ENCODE measurements around the gene APRT. TPM values are rescaled to one million over a fixed set of nuclear protein-coding genes. Genes with fewer than 3 reads are reported as not detected.

Gene APRT
- polyA plus RNA-seq, 3 donors = 123 to 307 (median 233) TPM

- Mint-ChIP-seq H3K9me3 (no peaks in the 10 kb centered on the region), H3K27ac (peak overlapping the region in 5 of 7 donors; percentile 10 to 90 (median 80)), H3K27me3 (ENCODE audit: low read depth in 3 of 3) (peaks cover 0 to 2% (median 2%) of the 10 kb centered on the region in 3 donors), H3K36me3 (peaks cover 39 to 62% of the 10 kb centered on the region in 2 donors), H3K4me3 (peak overlapping the region in 1 of 2 donors; percentile 42), H3K4me1 (peaks cover 20% of the 10 kb centered on the region)
- peak in 2 of 3 donors; percentile 36 to 52 for DNase-seq
- Histone ChIP-seq H2AFZ (ENCODE audit: insufficient read depth, low read depth, low read length, poor library complexity, severe bottlenecking) (no peak overlapping the region), H3K9ac (ENCODE audit: insufficient read depth, low read length, poor library complexity, severe bottlenecking) (no peak overlapping the region), H3K4me2 (replicated peaks; ENCODE audit: extremely low read depth, low read length, poor library complexity, severe bottlenecking) (no peak overlapping the region), H3K4me3 (replicated peaks in 1 of 3; ENCODE audit: low read depth in 2 of 3, low read length in 3 of 3) (no peak overlapping the region), H3K9me3 (replicated peaks in 1 of 2; ENCODE audit: control insufficient read depth in 1 of 2, insufficient read depth in 1 of 2, low read length in 2 of 2) (no peaks in the 10 kb centered on the region), H3K27me3 (ENCODE audit: control insufficient read depth in 2 of 2, insufficient read depth in 2 of 2, low read length in 2 of 2) (no peaks in the 10 kb centered on the region), H3K4me1 (ENCODE audit: control insufficient read depth in 1 of 2, insufficient read depth in 2 of 2, low read length in 2 of 2) (peaks cover 24 to 27% of the 10 kb centered on the region in 2 donors), H4K20me1 (ENCODE audit: insufficient read depth, low read length) (peaks cover 63% of the 10 kb centered on the region), H3K36me3 (replicated peaks in 1 of 2; ENCODE audit: control insufficient read depth in 1 of 2, insufficient read depth in 2 of 2, low read length in 2 of 2) (peaks cover 48 to 59% of the 10 kb centered on the region in 2 donors), H3K79me2 (ENCODE audit: insufficient read depth, low read length) (no peaks in the 10 kb centered on the region), H3K27ac (ENCODE audit: low read depth in 1 of 2, low read length in 2 of 2) (no peak overlapping the region)
- TF ChIP-seq CTCF (IDR thresholded peaks at IDR 0.05) = no peak
- 75% methylated on average over 28 of the region's 30 CpGs for WGBS (ENCODE audit: insufficient coverage)
- intact Hi-C loops (cut with micrococcal nuclease) = no loop called here
These were observed 29.0 kb upstream of the APRT start for GRCh38 chr16:88840600-88841215.

GRCh38 chr16:88839745-88840599, 28.2 kb upstream of the APRT start:
- Histone ChIP-seq H3K4me2 (replicated peaks; ENCODE audit: extremely low read depth, low read length, poor library complexity, severe bottlenecking) (no peak overlapping the region), H3K4me3 (replicated peaks in 1 of 3; ENCODE audit: low read depth in 2 of 3, low read length in 3 of 3) (no peak overlapping the region), H3K27me3 (ENCODE audit: control insufficient read depth in 2 of 2, insufficient read depth in 2 of 2, low read length in 2 of 2) (no peaks in the 10 kb centered on the region), H3K27ac (ENCODE audit: low read depth in 1 of 2, low read length in 2 of 2) (peak overlapping the region in 1 of 2 donors; percentile 6), H3K36me3 (replicated peaks in 1 of 2; ENCODE audit: control insufficient read depth in 1 of 2, insufficient read depth in 2 of 2, low read length in 2 of 2) (peaks cover 54 to 67% of the 10 kb centered on the region in 2 donors), H4K20me1 (ENCODE audit: insufficient read depth, low read length) (peaks cover 61% of the 10 kb centered on the region), H3K9me3 (replicated peaks in 1 of 2; ENCODE audit: control insufficient read depth in 1 of 2, insufficient read depth in 1 of 2, low read length in 2 of 2) (no peaks in the 10 kb centered on the region), H3K79me2 (ENCODE audit: insufficient read depth, low read length) (no peaks in the 10 kb centered on the region), H3K9ac (ENCODE audit: insufficient read depth, low read length, poor library complexity, severe bottlenecking) (no peak overlapping the region), H2AFZ (ENCODE audit: insufficient read depth, low read depth, low read length, poor library complexity, severe bottlenecking) (no peak overlapping the region), H3K4me1 (ENCODE audit: control insufficient read depth in 1 of 2, insufficient read depth in 2 of 2, low read length in 2 of 2) (peaks cover 24 to 27% of the 10 kb centered on the region in 2 donors)
- peak in 1 of 3 donors; percentile 14 for DNase-seq
- H3K9me3 Mint-ChIP-seq = no peaks in the 10 kb centered on the region
- H3K27ac Mint-ChIP-seq = peak overlapping the region in 6 of 7 donors; percentile 10 to 80 (median 46)
- H3K4me1 Mint-ChIP-seq = peaks cover 20% of the 10 kb centered on the region
- H3K36me3 Mint-ChIP-seq = peaks cover 45 to 67% of the 10 kb centered on the region in 2 donors
- TF ChIP-seq CTCF (IDR thresholded peaks at IDR 0.05) = no peak
- H3K4me3 Mint-ChIP-seq = peak overlapping the region in 1 of 2 donors; percentile 42
- WGBS (ENCODE audit: insufficient coverage) = 62% methylated on average over 20 of the region's 24 CpGs
- intact Hi-C loops (cut with micrococcal nuclease) = no loop called here
- peaks cover 0 to 2% (median 2%) of the 10 kb centered on the region in 3 donors for H3K27me3 Mint-ChIP-seq (ENCODE audit: low read depth in 3 of 3)
